Left ventricle myocardium inferior (tissue), 1 donor: ENCODE data around the gene EPHA2. TPM values are rescaled to one million over a fixed set of nuclear protein-coding genes. Genes with fewer than 3 reads are reported as not detected.
A peak's percentile ranks its signal among the peaks of the same experiment; 100 is the strongest.

Source experiments
- DNase-seq: peaks from one replicate; pipeline ENCODE4 v3.0.0-alpha.2; 2020
- H3K27ac ChIP-seq: fragments of 200-600 bp; replicated peaks from 2 replicates; pipeline ENCODE4 v1.8.0; 2021
- H3K27me3 ChIP-seq: fragments of 200-600 bp; 2 replicates; pipeline ENCODE4 v1.8.0; 2021; ENCODE audit warnings: low read depth
- H3K36me3 ChIP-seq: fragments of 200-600 bp; 2 replicates; pipeline ENCODE4 v1.8.0; 2021
- H3K4me1 ChIP-seq: fragments of 200-600 bp; 2 replicates; pipeline ENCODE4 v1.8.0; 2021
- H3K4me3 ChIP-seq: fragments of 200-600 bp; 2 replicates; pipeline ENCODE4 v1.8.0; 2021; ENCODE audit warnings: mild to moderate bottlenecking, moderate library complexity
- H3K9me3 ChIP-seq: fragments of 200-600 bp; replicated peaks from 2 replicates; pipeline ENCODE4 v1.8.0; 2021
- intact Hi-C: fragments of 100-400 bp; cut with micrococcal nuclease; formaldehyde crosslinking; loops from one replicate; pipeline ENCODE4 v1.11.0; 2022
- total RNA-seq: library from RNA; stranded (reverse); fragmentation: NEBNext Ultra II Directional; extraction: Animal tissue kit (Norgen Biotek cat#: 25700); gene quantifications from one replicate; pipeline ENCODE4 v1.2.1, GENCODE V29; 2021
- TF ChIP-seq, protein P1 (sequence below): fragments of 200-600 bp; IDR thresholded peaks from 2 replicates; pipeline ENCODE4 v1.8.0; 2021; ENCODE audit warnings: antibody characterized with exemption, mild to moderate bottlenecking, borderline replicate concordance
- donor health status: DM: no; HTN: yes; CAD: no; lungs with severe emphysema.

The EPHA2 gene
- total RNA-seq, 1 donor from 2014 or later: 9.6 TPM

DNA sequence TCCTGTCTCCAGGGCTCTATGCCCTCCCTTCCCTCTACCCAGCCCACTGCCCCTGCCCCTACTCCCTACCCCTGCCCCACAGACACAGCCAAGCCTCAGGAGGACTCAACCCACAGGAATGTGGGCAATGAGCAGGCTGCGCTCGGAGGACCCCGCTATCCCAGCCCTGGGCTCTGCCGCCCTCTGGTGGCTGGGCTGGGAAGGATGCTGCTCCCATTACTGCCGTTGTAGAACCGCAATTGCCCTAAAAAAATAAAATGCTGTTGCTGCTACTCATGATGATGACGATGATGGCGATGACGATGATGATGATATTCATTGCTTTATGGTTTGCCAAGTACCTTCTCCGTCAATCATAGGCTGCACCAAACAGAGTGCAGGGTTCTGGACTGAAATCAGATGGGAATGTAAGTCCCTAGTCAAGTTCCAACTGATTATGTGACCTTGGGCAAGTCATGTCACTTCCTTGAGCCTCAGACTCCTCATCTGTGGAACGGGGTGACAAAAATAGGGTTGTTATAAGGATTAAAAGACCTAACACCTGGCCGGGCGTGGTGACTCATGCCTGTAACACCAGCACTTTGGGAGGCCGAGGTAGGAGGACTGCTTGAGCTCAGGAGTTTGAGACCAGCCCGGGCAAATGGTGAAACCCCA lies 32.0 kb upstream of the EPHA2 start:
- TF ChIP-seq, protein P1, sequence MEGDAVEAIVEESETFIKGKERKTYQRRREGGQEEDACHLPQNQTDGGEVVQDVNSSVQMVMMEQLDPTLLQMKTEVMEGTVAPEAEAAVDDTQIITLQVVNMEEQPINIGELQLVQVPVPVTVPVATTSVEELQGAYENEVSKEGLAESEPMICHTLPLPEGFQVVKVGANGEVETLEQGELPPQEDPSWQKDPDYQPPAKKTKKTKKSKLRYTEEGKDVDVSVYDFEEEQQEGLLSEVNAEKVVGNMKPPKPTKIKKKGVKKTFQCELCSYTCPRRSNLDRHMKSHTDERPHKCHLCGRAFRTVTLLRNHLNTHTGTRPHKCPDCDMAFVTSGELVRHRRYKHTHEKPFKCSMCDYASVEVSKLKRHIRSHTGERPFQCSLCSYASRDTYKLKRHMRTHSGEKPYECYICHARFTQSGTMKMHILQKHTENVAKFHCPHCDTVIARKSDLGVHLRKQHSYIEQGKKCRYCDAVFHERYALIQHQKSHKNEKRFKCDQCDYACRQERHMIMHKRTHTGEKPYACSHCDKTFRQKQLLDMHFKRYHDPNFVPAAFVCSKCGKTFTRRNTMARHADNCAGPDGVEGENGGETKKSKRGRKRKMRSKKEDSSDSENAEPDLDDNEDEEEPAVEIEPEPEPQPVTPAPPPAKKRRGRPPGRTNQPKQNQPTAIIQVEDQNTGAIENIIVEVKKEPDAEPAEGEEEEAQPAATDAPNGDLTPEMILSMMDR: peak; percentile 96
- no peaks in the 10 kb centered on the region for H3K27me3 ChIP-seq
- H3K4me3 ChIP-seq: no peak overlapping the region
- DNase-seq: peak; percentile 79
- intact Hi-C loops: loop anchor here (2.0 kb wide), 1 partner anchor 109 kb away; no protein-coding TSS in a partner anchor
- H3K36me3 ChIP-seq: no peaks in the 10 kb centered on the region
- H3K9me3 ChIP-seq: no peaks in the 10 kb centered on the region
- H3K4me1 ChIP-seq: peaks cover 41% of the 10 kb centered on the region
- no peak overlapping the region for H3K27ac ChIP-seq

- no peaks in the 10 kb centered on the region for H3K36me3 ChIP-seq
- no peak for DNase-seq
- intact Hi-C loops: loop anchor here (2.0 kb wide), 1 partner anchor 108 kb away; no protein-coding TSS in a partner anchor
- no peaks in the 10 kb centered on the region for H3K9me3 ChIP-seq
- TF ChIP-seq, protein P1: no peak
- H3K4me3 ChIP-seq: no peak overlapping the region
- no peaks in the 10 kb centered on the region for H3K27me3 ChIP-seq
- H3K4me1 ChIP-seq: peaks cover 47% of the 10 kb centered on the region
- no peak overlapping the region for H3K27ac ChIP-seq
Observed at GRCh38 chr1:16186655-16187235, 30.9 kb upstream of the EPHA2 start.

DNA sequence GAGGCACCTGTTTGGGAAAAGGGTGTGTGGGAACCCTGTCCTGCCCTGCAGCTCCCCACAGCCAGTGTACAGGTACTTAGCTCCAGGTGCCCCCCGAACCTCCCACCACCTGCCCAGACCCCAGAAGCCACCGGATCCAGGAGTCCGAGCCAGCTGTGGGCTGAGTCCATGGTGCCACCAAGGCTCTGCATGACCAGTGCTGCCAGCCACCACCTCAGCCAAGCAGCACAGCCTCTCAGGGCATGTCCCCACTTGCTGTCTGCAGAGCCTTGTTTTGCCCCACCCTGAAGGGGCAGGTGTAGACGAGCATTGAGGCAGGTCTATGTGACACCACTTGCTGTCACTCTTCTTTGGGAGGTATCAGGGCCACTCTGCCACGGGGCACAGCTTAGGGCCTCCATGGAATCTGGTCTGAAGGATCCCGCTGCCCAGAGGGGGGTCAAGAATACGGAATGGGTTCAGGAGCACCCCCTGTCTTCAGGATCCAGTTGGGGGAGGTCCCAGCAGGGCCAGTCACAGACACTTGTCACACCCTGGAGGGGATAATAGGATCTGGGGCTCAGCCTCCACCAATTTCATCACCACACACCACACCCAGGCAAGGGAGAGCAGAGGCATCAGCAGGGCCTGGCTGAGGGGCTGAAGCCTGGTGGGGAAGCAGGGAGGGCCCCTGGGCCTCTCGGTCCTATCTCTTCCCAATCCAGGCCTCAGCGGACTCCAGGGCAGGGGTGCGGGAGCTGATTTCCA lies 28.9 kb upstream of the EPHA2 start:
- Histone ChIP-seq H3K4me1 (peaks cover 47% of the 10 kb centered on the region), H3K27me3 (no peaks in the 10 kb centered on the region), H3K36me3 (no peaks in the 10 kb centered on the region), H3K9me3 (no peaks in the 10 kb centered on the region), H3K4me3 (no peak overlapping the region), H3K27ac (no peak overlapping the region)
- TF ChIP-seq, protein P1: no peak
- intact Hi-C loops: no loop called here
- DNase-seq: no peak

- TF ChIP-seq, protein P1: no peak
- H3K9me3 ChIP-seq: no peaks in the 10 kb centered on the region
- no peak overlapping the region for H3K4me3 ChIP-seq
- H3K4me1 ChIP-seq: peaks cover 39% of the 10 kb centered on the region
- intact Hi-C loops: no loop called here
- peak overlapping the region; percentile 94 for H3K27ac ChIP-seq
- DNase-seq: no peak
- H3K36me3 ChIP-seq: no peaks in the 10 kb centered on the region
- H3K27me3 ChIP-seq: no peaks in the 10 kb centered on the region
Observed at GRCh38 chr1:16183765-16184556, 28.1 kb upstream of the EPHA2 start.

DNA sequence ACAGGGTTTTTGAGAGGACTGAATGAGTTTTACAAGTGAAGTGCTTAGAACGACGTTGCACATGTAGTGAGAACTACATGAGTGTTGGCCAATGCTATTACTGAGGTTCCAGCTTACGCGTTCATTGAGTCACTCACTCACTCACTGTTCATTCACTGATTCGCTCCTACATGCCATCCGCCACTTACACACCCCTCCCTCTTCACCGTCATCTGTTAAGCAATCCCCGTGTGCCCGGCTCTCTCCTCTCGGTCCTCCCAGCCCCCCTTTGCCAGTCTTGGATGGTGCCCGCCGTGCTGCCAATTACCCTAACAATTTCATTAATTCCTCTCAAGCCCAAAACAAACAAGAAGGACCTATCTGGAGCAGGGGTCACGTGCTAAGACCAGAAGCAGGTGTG lies 27.3 kb upstream of the EPHA2 start:
- Histone ChIP-seq H3K27me3 (no peaks in the 10 kb centered on the region), H3K9me3 (no peaks in the 10 kb centered on the region), H3K36me3 (no peaks in the 10 kb centered on the region), H3K4me3 (no peak overlapping the region), H3K4me1 (peaks cover 35% of the 10 kb centered on the region), H3K27ac (peak overlapping the region; percentile 94)
- intact Hi-C loops: no loop called here
- no peak for DNase-seq
- TF ChIP-seq, protein P1: no peak
